Type B pancreatic cell (in vitro differentiated cells): ENCODE data around the gene GXYLT2. TPM values are rescaled to one million over a fixed set of nuclear protein-coding genes. Genes with fewer than 3 reads are reported as not detected.
A peak's percentile ranks its signal among the peaks of the same experiment; 100 is the strongest.

Source experiments
- DNase-seq: peaks from one replicate; pipeline ENCODE4 v3.0.0; 2021; ENCODE audit warnings: mixed read lengths; ENCODE audit not compliant: unreplicated experiment; ENCODE audit errors: extremely low spot score
- H3K27ac Mint-ChIP-seq: 2 replicates; pipeline ENCODE4 v1.8.0; 2021; ENCODE audit warnings: mild to moderate bottlenecking, mixed read lengths
- H3K27me3 Mint-ChIP-seq: 2 replicates; pipeline ENCODE4 v1.8.0; 2021; ENCODE audit warnings: mixed read lengths
- H3K36me3 Mint-ChIP-seq: 2 replicates; pipeline ENCODE4 v1.8.0; 2021; ENCODE audit warnings: mixed read lengths
- H3K4me1 Mint-ChIP-seq: one replicate; pipeline ENCODE4 v1.8.0; 2021; ENCODE audit warnings: mixed read lengths; ENCODE audit not compliant: unreplicated experiment
- H3K4me3 Mint-ChIP-seq: 2 replicates; pipeline ENCODE4 v1.8.0; 2021; ENCODE audit warnings: mild to moderate bottlenecking, mixed read lengths
- H3K9me3 Mint-ChIP-seq: 2 replicates; pipeline ENCODE4 v1.8.0; 2021; ENCODE audit warnings: mixed read lengths
- total RNA-seq: library from RNA; stranded (reverse); gene quantifications from 2 replicates; pipeline ENCODE4 v1.2.1, GENCODE V29; 2021; ENCODE audit warnings: low replicate concordance
- TF ChIP-seq, protein P1 (sequence below): fragments of 200-600 bp; sonication (generic); conservative IDR thresholded peaks from 2 replicates; pipeline ENCODE4 v1.5.0; 2021; ENCODE audit warnings: antibody characterized with exemption, mild to moderate bottlenecking

The GXYLT2 gene
- total RNA-seq, 1 donor from 2014 or later: 25.8 TPM

DNA sequence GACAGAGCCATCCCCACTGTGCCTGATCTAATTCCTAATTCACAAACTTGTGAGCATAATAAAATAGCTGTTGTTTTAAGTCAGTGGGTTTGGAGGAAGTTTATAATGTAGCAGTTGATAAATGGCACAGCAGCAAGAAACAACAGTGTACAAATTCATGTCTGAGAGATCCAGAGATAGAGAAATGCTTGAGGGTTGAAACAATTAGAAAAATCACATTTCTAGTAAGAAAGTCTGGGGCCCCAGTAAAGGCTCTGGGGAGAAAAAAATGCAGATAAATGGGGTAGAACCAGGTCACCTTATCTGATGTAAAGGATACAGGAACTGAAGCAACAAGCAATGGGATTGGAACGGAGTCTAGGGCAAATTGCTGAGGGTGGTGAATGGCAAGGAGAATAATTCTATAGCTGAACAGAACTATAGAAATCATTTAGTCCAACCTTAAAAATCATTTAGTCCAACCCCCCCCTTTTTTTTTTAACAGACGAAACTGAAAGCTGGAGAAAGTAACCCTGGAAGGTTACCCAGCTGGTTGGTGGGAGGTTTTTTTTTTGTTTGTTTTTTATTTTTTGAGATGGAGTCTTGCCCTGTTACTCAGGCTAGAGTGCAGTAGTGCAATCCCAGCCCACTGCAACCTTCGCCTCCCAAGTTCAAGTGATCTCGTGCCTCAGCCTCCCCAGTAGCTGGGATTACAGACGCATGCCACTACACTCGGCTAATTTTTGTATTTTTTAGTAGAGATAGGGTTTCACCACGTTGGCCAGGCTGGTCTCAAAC, 25.3 kb upstream of the GXYLT2 start:
- peaks cover 17% of the 10 kb centered on the region for H3K27me3 Mint-ChIP-seq

DNA sequence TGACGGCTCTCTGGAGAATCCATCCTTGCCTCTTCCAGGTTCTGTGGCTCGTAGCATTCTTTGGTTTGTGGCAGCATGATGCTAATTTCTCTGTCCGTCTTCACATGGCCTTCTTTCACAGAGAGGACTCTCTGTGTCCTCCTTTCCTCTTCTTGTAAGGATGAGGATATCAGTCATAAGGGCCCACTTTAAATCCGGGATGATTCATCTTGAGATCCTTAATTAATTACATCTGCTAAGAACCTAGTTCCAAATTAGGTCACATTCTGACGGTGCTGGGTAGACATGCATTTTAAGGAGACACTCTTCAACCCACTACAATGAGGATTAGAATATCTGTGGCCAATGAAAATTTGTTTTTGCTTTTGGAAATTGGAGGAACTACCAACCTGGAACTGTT, 15.7 kb upstream of the GXYLT2 start:
- Mint-ChIP-seq H3K4me3 (no peak overlapping the region), H3K36me3 (no peaks in the 10 kb centered on the region)
- TF ChIP-seq, protein P1, sequence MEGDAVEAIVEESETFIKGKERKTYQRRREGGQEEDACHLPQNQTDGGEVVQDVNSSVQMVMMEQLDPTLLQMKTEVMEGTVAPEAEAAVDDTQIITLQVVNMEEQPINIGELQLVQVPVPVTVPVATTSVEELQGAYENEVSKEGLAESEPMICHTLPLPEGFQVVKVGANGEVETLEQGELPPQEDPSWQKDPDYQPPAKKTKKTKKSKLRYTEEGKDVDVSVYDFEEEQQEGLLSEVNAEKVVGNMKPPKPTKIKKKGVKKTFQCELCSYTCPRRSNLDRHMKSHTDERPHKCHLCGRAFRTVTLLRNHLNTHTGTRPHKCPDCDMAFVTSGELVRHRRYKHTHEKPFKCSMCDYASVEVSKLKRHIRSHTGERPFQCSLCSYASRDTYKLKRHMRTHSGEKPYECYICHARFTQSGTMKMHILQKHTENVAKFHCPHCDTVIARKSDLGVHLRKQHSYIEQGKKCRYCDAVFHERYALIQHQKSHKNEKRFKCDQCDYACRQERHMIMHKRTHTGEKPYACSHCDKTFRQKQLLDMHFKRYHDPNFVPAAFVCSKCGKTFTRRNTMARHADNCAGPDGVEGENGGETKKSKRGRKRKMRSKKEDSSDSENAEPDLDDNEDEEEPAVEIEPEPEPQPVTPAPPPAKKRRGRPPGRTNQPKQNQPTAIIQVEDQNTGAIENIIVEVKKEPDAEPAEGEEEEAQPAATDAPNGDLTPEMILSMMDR: no peak

More for the DNA sequence above, 25.3 kb upstream of the GXYLT2 start:
- H3K9me3 Mint-ChIP-seq: no peaks in the 10 kb centered on the region
- H3K27ac Mint-ChIP-seq: peak overlapping the region; percentile 25
- no peak for DNase-seq
- H3K4me3 Mint-ChIP-seq: peak overlapping the region; percentile 17
- TF ChIP-seq, protein P1: no peak
- peaks cover 6% of the 10 kb centered on the region for H3K4me1 Mint-ChIP-seq
- no peaks in the 10 kb centered on the region for H3K36me3 Mint-ChIP-seq

DNA sequence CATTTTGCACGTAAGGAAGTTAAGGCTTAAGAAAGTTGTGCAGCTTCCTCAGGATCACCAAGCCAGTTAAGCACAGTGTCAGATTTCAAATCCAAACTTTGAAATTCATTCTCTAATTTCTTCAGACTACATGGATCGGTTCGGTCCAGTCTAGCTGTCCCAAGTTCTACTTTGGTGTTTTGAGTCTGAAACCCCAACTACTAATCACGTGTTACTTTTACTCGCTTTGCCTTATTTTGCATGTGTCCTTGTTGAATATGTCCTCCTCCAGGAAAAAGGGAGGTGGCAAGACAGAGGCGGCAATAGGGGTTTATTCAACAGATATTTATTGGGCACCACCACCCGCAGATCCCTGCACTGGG, 522 bp upstream of the GXYLT2 start:
- DNase-seq: no peak
- H3K27me3 Mint-ChIP-seq: peaks cover 15% of the 10 kb centered on the region
- no peaks in the 10 kb centered on the region for H3K9me3 Mint-ChIP-seq
- H3K27ac Mint-ChIP-seq: peak overlapping the region; percentile 0
- H3K36me3 Mint-ChIP-seq: no peaks in the 10 kb centered on the region
- TF ChIP-seq, protein P1: no peak
- peak overlapping the region; percentile 88 for H3K4me3 Mint-ChIP-seq
- H3K4me1 Mint-ChIP-seq: peaks cover 41% of the 10 kb centered on the region

More for the DNA sequence above, 15.7 kb upstream of the GXYLT2 start:
- DNase-seq: no peak
- no peaks in the 10 kb centered on the region for H3K9me3 Mint-ChIP-seq
- H3K4me1 Mint-ChIP-seq: no peaks in the 10 kb centered on the region
- no peak overlapping the region for H3K27ac Mint-ChIP-seq
- H3K27me3 Mint-ChIP-seq: peaks cover 19% of the 10 kb centered on the region

DNA sequence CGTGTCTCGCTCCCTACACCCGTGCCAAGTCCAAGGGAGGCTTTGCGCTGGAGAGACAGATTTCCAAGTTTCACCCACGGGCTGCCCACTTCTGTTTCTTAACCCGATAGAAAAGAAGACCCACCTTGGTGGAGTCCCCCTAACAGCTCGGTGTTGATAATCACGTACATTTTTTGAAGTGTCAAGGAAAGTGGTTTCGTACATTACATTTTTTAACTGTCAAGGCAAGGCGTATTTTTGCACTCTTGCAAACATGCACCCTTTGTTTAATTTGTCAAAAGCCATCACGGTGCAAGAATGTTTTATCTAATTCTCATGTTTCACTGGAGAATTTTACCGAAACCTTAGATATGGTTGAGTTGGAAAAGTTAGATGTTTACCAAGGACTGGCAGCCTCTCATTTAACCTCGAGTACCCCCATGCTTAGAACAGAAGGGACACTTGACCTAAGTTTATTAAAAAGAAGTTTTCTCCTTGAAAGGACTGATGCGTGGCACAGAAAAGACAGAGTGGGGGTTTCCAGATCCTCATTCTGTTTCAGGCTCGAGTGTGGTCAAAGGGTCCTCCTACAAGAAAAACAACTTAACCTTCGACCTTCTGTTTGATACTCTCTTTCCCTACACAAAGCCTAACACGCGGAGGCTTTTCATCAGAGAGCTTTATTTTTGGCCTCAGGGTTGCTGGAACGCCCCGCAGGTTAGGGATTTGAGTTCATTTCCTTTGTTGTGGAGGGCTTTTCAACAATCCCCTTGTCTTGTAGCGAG, 882 bp downstream of the GXYLT2 start:
- peak overlapping the region; percentile 25 for H3K27ac Mint-ChIP-seq
- H3K27me3 Mint-ChIP-seq: peaks cover 15% of the 10 kb centered on the region
- no peak for DNase-seq
- no peaks in the 10 kb centered on the region for H3K9me3 Mint-ChIP-seq
- peaks cover 43% of the 10 kb centered on the region for H3K4me1 Mint-ChIP-seq
- no peaks in the 10 kb centered on the region for H3K36me3 Mint-ChIP-seq
- peak overlapping the region; percentile 87 for H3K4me3 Mint-ChIP-seq
- TF ChIP-seq, protein P1: no peak

DNA sequence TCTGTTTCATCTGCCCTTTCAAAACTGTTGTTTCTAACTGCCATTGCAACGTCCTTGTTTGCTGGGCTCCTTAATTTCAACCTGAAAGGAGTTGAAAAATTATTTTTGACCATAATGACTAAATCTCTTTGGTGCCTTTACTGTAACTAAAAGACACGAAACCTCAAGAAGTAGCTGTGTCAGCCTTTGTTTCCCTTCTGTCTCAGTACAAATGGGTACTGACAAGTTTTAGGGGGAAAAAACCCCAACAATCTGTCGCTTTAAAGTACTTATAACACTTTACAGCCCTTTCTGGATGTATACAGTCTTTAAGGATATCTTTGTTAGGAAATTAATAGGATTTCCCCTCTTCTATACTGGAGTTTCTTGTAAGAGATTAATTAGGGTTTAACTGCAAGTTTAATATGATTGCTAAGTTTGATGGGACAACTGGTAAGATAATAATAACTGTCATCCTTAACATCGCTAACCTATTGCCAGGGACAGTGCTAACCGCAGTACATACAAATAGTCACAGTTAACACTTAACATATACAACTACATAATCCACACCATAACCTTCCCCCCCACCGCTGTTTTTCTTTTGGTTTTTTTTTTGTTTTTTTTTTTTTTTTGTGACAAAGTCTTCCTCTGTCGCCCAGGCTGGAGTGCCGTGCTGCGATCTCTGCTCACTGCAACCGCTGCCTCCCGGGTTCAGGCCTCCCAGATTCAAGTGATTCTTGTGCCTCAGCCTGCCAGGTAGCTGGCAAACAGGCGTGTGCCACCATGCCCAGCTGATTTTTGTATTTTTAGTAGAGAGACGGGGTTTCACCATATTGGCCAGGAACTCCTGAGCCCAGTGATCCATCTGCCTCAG, 1.7 kb downstream of the GXYLT2 start:
- Mint-ChIP-seq H3K4me1 (peaks cover 43% of the 10 kb centered on the region), H3K27ac (peak overlapping the region; percentile 25), H3K9me3 (no peaks in the 10 kb centered on the region), H3K27me3 (peaks cover 15% of the 10 kb centered on the region), H3K36me3 (no peaks in the 10 kb centered on the region), H3K4me3 (peak overlapping the region; percentile 87)
- no peak for DNase-seq
- TF ChIP-seq, protein P1: no peak
